Stomach (tissue), 4 donors: Measurements from ENCODE around the gene PUS1.

ENCODE experiments used
- EP300 ChIP-seq: sonication (generic); formaldehyde crosslinking; IDR thresholded peaks from one replicate; pipeline ENCODE4 v1.6.1; 2017; ENCODE audit warnings: antibody characterized with exemption
- POLR2AphosphoS5 ChIP-seq, 3 donors: sonication (generic); formaldehyde crosslinking; IDR thresholded peaks; one replicate each; pipeline ENCODE4 v1.6.1; 2016; ENCODE audit warnings: antibody characterized with exemption in 3 of 3
- TF ChIP-seq, protein P1 (sequence below), 7 experiments: fragments of 450-650 bp in 4 of 7; fragments of 200-600 bp in 3 of 7; sonication (generic) in 3 of 7; IDR thresholded peaks; one replicate each; pipeline ENCODE4 v1.5.1; 2016 to 2019; ENCODE audit warnings: antibody characterized with exemption in 7 of 7, control low read depth in 2 of 7, mild to moderate bottlenecking in 1 of 7

DNA sequence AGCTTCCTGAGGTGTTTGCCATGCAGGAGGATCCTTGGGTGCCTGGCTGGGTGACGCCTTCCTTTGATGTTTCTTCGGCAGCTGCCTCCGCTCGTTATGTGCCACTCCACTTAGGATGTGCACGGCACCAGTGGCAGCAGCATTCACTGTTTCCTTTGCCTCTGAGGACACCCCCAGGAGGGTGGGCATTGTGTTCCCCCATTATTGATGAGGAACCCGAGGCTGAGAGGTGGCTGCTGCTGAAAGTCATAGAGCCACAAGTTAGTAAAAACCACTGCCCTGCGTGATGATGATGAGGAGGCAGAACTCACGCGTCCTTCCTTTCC is 61.9 kb downstream of the PUS1 start:
- TF ChIP-seq, protein P1, sequence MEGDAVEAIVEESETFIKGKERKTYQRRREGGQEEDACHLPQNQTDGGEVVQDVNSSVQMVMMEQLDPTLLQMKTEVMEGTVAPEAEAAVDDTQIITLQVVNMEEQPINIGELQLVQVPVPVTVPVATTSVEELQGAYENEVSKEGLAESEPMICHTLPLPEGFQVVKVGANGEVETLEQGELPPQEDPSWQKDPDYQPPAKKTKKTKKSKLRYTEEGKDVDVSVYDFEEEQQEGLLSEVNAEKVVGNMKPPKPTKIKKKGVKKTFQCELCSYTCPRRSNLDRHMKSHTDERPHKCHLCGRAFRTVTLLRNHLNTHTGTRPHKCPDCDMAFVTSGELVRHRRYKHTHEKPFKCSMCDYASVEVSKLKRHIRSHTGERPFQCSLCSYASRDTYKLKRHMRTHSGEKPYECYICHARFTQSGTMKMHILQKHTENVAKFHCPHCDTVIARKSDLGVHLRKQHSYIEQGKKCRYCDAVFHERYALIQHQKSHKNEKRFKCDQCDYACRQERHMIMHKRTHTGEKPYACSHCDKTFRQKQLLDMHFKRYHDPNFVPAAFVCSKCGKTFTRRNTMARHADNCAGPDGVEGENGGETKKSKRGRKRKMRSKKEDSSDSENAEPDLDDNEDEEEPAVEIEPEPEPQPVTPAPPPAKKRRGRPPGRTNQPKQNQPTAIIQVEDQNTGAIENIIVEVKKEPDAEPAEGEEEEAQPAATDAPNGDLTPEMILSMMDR (IDR thresholded peaks at IDR 0.05), result no peak
- TF ChIP-seq POLR2AphosphoS5 (IDR thresholded peaks at IDR 0.05), result no peak
- no peak for TF ChIP-seq EP300
